Liver (tissue), 9 donors: ENCODE results near the gene EXOG. TPM values are rescaled to one million over a fixed set of nuclear protein-coding genes. Genes with fewer than 3 reads are reported as not detected.

ENCODE experiments used
- DNase-seq: peaks from one replicate; pipeline ENCODE4 v3.0.0-alpha.2; 2017; ENCODE audit warnings: low spot score
- H3K27ac ChIP-seq, 2 donors: one replicate each; pipeline ENCODE4 v1.7.0; 2013; ENCODE audit warnings: inconsistent platforms in 2 of 2, low read length in 2 of 2, control low read depth in 1 of 2, low read depth in 1 of 2, mild to moderate bottlenecking in 1 of 2
- H3K27me3 ChIP-seq, 4 donors: one replicate each; pipeline versions ENCODE4 v1.6.1 to v1.7.0; 2013; ENCODE audit warnings: low read length in 3 of 4, inconsistent platforms in 1 of 4, mild to moderate bottlenecking in 1 of 4, moderate library complexity in 1 of 4; ENCODE audit not compliant: control insufficient read depth in 4 of 4, insufficient read depth in 4 of 4
- H3K36me3 ChIP-seq, 4 donors: one replicate each; pipeline versions ENCODE4 v1.6.1 to v1.7.0; 2013; ENCODE audit warnings: low read length in 3 of 4, mild to moderate bottlenecking in 3 of 4, low read depth in 1 of 4, moderate library complexity in 1 of 4; ENCODE audit not compliant: control insufficient read depth in 4 of 4, insufficient read depth in 3 of 4
- H3K4me1 ChIP-seq, 4 donors: one replicate each; pipeline versions ENCODE4 v1.6.1 to v1.7.0; 2013; ENCODE audit warnings: low read length in 3 of 4, mild to moderate bottlenecking in 3 of 4, moderate library complexity in 1 of 4; ENCODE audit not compliant: control insufficient read depth in 4 of 4, insufficient read depth in 4 of 4
- H3K4me3 ChIP-seq, 3 donors: one replicate each; pipeline versions ENCODE4 v1.6.1 to v1.7.0; 2013; ENCODE audit warnings: low read length in 3 of 3, control low read depth in 1 of 3, low read depth in 1 of 3, mild to moderate bottlenecking in 1 of 3
- H3K9ac ChIP-seq, 2 donors: one replicate each; pipeline ENCODE4 v1.7.0; 2013; ENCODE audit warnings: low read length in 2 of 2, mild to moderate bottlenecking in 2 of 2, moderate library complexity in 2 of 2, control low read depth in 1 of 2, low read depth in 1 of 2
- H3K9me3 ChIP-seq, 4 donors: one replicate each; pipeline versions ENCODE4 v1.6.1 to v1.7.0; 2013; ENCODE audit warnings: low read length in 3 of 4; ENCODE audit not compliant: control insufficient read depth in 4 of 4
- CTCF ChIP-seq: fragments of 150-350 bp; IDR thresholded peaks from 2 replicates; pipeline ENCODE4 v1.5.1; 2017; ENCODE audit warnings: improper control_type of control experiment, low read depth, low read length; ENCODE audit not compliant: missing input control
- EGR1 ChIP-seq, 2 donors: IDR thresholded peaks; 2 replicates each; pipeline ENCODE4 v1.6.1; 2016 to 2018; ENCODE audit warnings: antibody characterized with exemption in 2 of 2, low read depth in 2 of 2
- FOXA1 ChIP-seq: IDR thresholded peaks from 2 replicates; pipeline ENCODE4 v1.6.1; 2016; ENCODE audit warnings: antibody characterized with exemption
- FOXA2 ChIP-seq: IDR thresholded peaks from 2 replicates; pipeline ENCODE4 v1.6.1; 2016; ENCODE audit warnings: antibody characterized with exemption
- GABPA ChIP-seq, 2 donors: IDR thresholded peaks in 1 of 2; conservative IDR thresholded peaks in 1 of 2; 2 replicates each; pipeline ENCODE4 v1.6.1; 2016; ENCODE audit warnings: antibody characterized with exemption in 2 of 2, mild to moderate bottlenecking in 1 of 2, moderate library complexity in 1 of 2
- HNF4A ChIP-seq, 2 donors: conservative IDR thresholded peaks; 2 replicates each; pipeline ENCODE4 v1.6.1; 2016; ENCODE audit warnings: antibody characterized with exemption in 2 of 2, mild to moderate bottlenecking in 2 of 2
- JUND ChIP-seq, 2 donors: IDR thresholded peaks; 2 replicates each; pipeline ENCODE4 v1.6.1; 2016; ENCODE audit warnings: antibody characterized with exemption in 2 of 2
- MAX ChIP-seq: IDR thresholded peaks from 2 replicates; pipeline ENCODE4 v1.6.1; 2016; ENCODE audit warnings: antibody characterized with exemption
- RAD21 ChIP-seq, 2 donors: IDR thresholded peaks; 2 replicates each; pipeline ENCODE4 v1.6.1; 2016; ENCODE audit warnings: antibody characterized with exemption in 2 of 2, mild to moderate bottlenecking in 2 of 2
- REST ChIP-seq: IDR thresholded peaks from 2 replicates; pipeline ENCODE4 v1.6.1; 2016; ENCODE audit warnings: antibody characterized with exemption, mild to moderate bottlenecking
- RXRA ChIP-seq, 2 donors: IDR thresholded peaks; 2 replicates each; pipeline ENCODE4 v1.6.1; 2017 to 2018; ENCODE audit warnings: antibody characterized with exemption in 2 of 2, mild to moderate bottlenecking in 1 of 2
- SP1 ChIP-seq: IDR thresholded peaks from 2 replicates; pipeline ENCODE4 v1.6.1; 2018; ENCODE audit warnings: antibody characterized with exemption, mild to moderate bottlenecking
- TAF1 ChIP-seq: conservative IDR thresholded peaks from 2 replicates; pipeline ENCODE4 v1.6.1; 2016; ENCODE audit warnings: antibody characterized with exemption, mild to moderate bottlenecking
- YY1 ChIP-seq: IDR thresholded peaks from 2 replicates; pipeline ENCODE4 v1.6.1; 2016; ENCODE audit warnings: antibody characterized with exemption, mild to moderate bottlenecking
- ZBTB33 ChIP-seq: IDR thresholded peaks from 2 replicates; pipeline ENCODE4 v1.6.1; 2016; ENCODE audit warnings: antibody characterized with exemption
- WGBS: extraction: QIAGEN DNeasy Blood & Tissue Kit; methylation state at CpG from one replicate; pipeline ENCODE4 v1.1.7; 2013; 5-methylcytosine and 5-hydroxymethylcytosine counted together
- polyA plus RNA-seq, 2 donors: library from polyadenylated mRNA; stranded (reverse) in 1 of 2; unstranded in 1 of 2; fragments of 200-250 nt in 1 of 2; fragments of >200 nt in 1 of 2; fragmentation: Nextera tagmentation in 1 of 2; extraction: Ambion mirVana in 1 of 2; gene quantifications; one replicate each; pipeline versions ENCODE4 v1.2.1 to v1.2.3, GENCODE V29; 2013 to 2015
- total RNA-seq, 2 donors: library from RNA; depleted of rRNA; stranded (reverse); fragments of >200 nt; gene quantifications; one replicate each; pipeline ENCODE4 v1.2.3, GENCODE V29; 2014
- donor health status: healthy.
- donor health status: healthy.
- donor health status: healthy.
- donor health status: healthy.
- donor health status: healthy.

EXOG gene
- total and polyA plus RNA-seq, 4 donors: 2.1 to 4.4 (median 3.9) TPM

- TF ChIP-seq YY1: no peak
- no peak for TF ChIP-seq ZBTB33
- TF ChIP-seq FOXA1: no peak
Observed at GRCh38 chr3:38573556-38573955, 77.4 kb downstream of the EXOG start (continued).

- no peaks in the 10 kb centered on the region for H3K27me3 ChIP-seq
- no peak for TF ChIP-seq EGR1 (IDR thresholded peaks at IDR 0.05; ENCODE audit: low read depth in 2 of 2)
- no peak for TF ChIP-seq FOXA1
- DNase-seq: peak; percentile 14
- WGBS: 74% methylated on average over 6 of the region's 6 CpGs
- no peaks in the 10 kb centered on the region for H3K4me1 ChIP-seq
- no peak overlapping the region for H3K27ac ChIP-seq
- H3K9me3 ChIP-seq: no peaks in the 10 kb centered on the region
- H3K9ac ChIP-seq: no peak overlapping the region
- H3K4me3 ChIP-seq: no peak overlapping the region
- no peaks in the 10 kb centered on the region for H3K36me3 ChIP-seq
Observed at GRCh38 chr3:38574411-38575278, 78.5 kb downstream of the EXOG start.

- Histone ChIP-seq H3K4me1 (no peaks in the 10 kb centered on the region), H3K9ac (no peak overlapping the region), H3K9me3 (no peaks in the 10 kb centered on the region), H3K27me3 (no peaks in the 10 kb centered on the region), H3K4me3 (no peak overlapping the region), H3K27ac (no peak overlapping the region), H3K36me3 (no peaks in the 10 kb centered on the region)
- TF ChIP-seq EGR1 (IDR thresholded peaks at IDR 0.05; ENCODE audit: low read depth in 2 of 2): no peak
- no peak for TF ChIP-seq RXRA (IDR thresholded peaks at IDR 0.05)
- TF ChIP-seq CTCF: no peak
- TF ChIP-seq SP1: no peak
- TF ChIP-seq REST: no peak
- no peak for TF ChIP-seq FOXA2
- no peak for TF ChIP-seq FOXA1
- TF ChIP-seq HNF4A (conservative IDR thresholded peaks at IDR 0.05): no peak
- TF ChIP-seq RAD21 (IDR thresholded peaks at IDR 0.05): no peak
- TF ChIP-seq JUND (IDR thresholded peaks at IDR 0.05): no peak
- TF ChIP-seq GABPA (IDR thresholded peaks at IDR 0.05 in 1 of 2, conservative IDR thresholded peaks at IDR 0.05 in 1 of 2): no peak
- TF ChIP-seq ZBTB33: no peak
- TF ChIP-seq YY1: no peak
- TF ChIP-seq MAX: no peak
- TF ChIP-seq TAF1: no peak
- 90% methylated on average over 18 of the region's 18 CpGs for WGBS
- peak; percentile 17 for DNase-seq
Observed at GRCh38 chr3:38575279-38575843, 79.2 kb downstream of the EXOG start.
